ENCODE data around the gene CYTH1.

The CYTH1 gene

GRCh38 chr17:78734793-78735641, 47.1 kb downstream of the CYTH1 start:
- DNase-seq (ENCODE audit: low spot score), result peak; percentile 55

GRCh38 chr17:78732354-78732753, 49.7 kb downstream of the CYTH1 start:
- DNase-seq (ENCODE audit: low spot score), result no peak

GRCh38 chr17:78731904-78732303, 50.2 kb downstream of the CYTH1 start:
- no peak for DNase-seq (ENCODE audit: low spot score)

- no peak for DNase-seq (ENCODE audit: low spot score)
These were observed 52.4 kb downstream of the CYTH1 start for GRCh38 chr17:78729641-78730040.

GRCh38 chr17:78728495-78728894, 53.6 kb downstream of the CYTH1 start:
- DNase-seq (ENCODE audit: low spot score), result no peak

GRCh38 chr17:78727476-78728229, 54.4 kb downstream of the CYTH1 start:
- DNase-seq (ENCODE audit: low spot score), result no peak

- no peak for DNase-seq (ENCODE audit: low spot score)
These were observed 55.0 kb downstream of the CYTH1 start for GRCh38 chr17:78727057-78727456.

- no peak for DNase-seq (ENCODE audit: low spot score)
These were observed 55.6 kb downstream of the CYTH1 start for GRCh38 chr17:78726513-78726912.

- DNase-seq (ENCODE audit: low spot score), result peak; percentile 12
These were observed 56.5 kb downstream of the CYTH1 start for GRCh38 chr17:78725448-78726021.

GRCh38 chr17:78724999-78725398, 57.1 kb downstream of the CYTH1 start:
- DNase-seq (ENCODE audit: low spot score), result no peak

- DNase-seq (ENCODE audit: low spot score), result no peak
These were observed 57.5 kb downstream of the CYTH1 start for GRCh38 chr17:78724544-78724943.

- no peak for DNase-seq (ENCODE audit: low spot score)
These were observed 58.1 kb downstream of the CYTH1 start for GRCh38 chr17:78723957-78724356.

GRCh38 chr17:78723001-78723796, 58.9 kb downstream of the CYTH1 start:
- no peak for DNase-seq (ENCODE audit: low spot score)

- peak; percentile 91 for DNase-seq (ENCODE audit: low spot score)
These were observed 59.8 kb downstream of the CYTH1 start for GRCh38 chr17:78722246-78722761.

- no peak for DNase-seq (ENCODE audit: low spot score)
These were observed 62.3 kb downstream of the CYTH1 start for GRCh38 chr17:78719630-78720298.

- peak; percentile 57 for DNase-seq (ENCODE audit: low spot score)
These were observed 63.4 kb downstream of the CYTH1 start for GRCh38 chr17:78718575-78719208.

GRCh38 chr17:78717431-78717980, 64.6 kb downstream of the CYTH1 start:
- DNase-seq (ENCODE audit: low spot score), result no peak

GRCh38 chr17:78716814-78717393, 65.2 kb downstream of the CYTH1 start:
- peak; percentile 72 for DNase-seq (ENCODE audit: low spot score)

- DNase-seq (ENCODE audit: low spot score), result no peak
These were observed 65.8 kb downstream of the CYTH1 start for GRCh38 chr17:78716292-78716691.

- DNase-seq (ENCODE audit: low spot score), result no peak
These were observed 66.2 kb downstream of the CYTH1 start for GRCh38 chr17:78715876-78716275.
